CD4-positive, alpha-beta T cell treated with Interleukin-12 subunit alpha and Interleukin-12 subunit beta, for 1 hour (primary cell): ENCODE results near the gene PLXND1.

Experiments used
- DNase-seq: peaks from one replicate; pipeline ENCODE4 v3.0.0-alpha.2; 2020

Gene PLXND1

DNA sequence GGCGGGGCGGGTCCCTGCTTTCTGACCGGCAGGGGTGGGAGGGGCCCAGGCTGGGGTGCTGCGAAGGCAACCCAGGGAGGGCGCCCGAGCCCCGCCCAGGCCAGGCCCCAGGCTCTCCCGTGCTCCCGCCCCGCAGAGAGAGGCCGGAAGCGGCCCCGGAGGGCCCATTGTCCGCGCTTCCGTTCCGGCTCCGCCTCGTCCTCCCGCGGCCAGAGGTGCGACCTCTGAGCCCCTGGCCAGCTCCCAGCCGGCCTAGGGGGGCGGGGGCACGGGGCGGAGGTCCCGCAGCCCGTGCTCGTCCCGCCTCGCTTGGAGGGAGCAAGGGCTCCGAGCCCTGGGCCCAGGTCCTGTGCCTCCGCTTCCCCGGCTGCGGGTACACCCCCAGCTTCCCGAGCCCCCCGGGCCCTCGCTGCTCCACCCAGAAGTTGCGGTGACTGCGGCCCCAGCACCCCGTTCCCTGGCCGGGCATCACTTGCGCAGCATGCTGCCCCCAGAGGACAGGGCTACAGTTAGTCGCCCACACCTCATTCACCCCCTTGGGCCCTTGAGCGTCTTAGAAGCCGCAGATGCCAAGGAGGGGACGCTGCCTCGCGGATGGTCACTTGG, 20.4 kb upstream of the PLXND1 start:
- DNase-seq = peak; percentile 63

- DNase-seq = no peak
These were observed 18.8 kb upstream of the PLXND1 start for GRCh38 chr3:129625072-129625874.

DNA sequence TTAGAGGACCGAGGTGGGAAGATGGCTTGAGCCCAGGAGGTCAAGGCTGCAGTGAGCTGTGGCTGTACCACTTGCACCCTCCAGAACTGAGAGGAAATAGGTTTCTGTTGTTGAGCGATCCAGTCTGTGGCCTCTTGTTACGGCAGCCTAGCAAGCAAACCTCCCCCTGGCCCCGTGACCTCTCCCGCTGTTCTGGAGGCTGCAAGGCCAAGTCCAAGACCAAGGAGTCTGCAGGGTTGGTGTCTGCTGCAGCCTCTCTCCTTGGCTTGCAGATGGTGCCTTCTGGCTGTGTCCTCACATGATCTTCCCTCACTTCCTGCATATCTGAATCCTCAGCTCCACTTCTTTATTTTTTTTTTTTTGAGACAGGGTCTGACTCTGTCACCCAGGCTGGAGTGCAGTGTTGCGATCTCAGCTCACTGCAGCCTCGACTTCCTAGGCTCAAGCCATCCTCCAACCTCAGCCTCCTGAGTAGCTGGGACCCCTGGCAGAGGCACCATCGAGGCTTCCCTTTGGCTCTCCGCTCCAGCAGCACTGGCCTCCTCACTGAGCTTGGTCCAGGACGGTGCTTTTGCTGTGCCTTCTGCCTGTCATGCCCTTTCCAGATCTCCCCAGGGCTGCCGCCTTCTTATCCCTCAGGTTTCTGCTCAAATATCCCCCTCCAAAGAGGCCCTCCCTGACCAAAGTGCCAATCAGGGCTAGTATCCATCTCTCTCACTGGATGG, 18.0 kb upstream of the PLXND1 start:
- DNase-seq = no peak

DNA sequence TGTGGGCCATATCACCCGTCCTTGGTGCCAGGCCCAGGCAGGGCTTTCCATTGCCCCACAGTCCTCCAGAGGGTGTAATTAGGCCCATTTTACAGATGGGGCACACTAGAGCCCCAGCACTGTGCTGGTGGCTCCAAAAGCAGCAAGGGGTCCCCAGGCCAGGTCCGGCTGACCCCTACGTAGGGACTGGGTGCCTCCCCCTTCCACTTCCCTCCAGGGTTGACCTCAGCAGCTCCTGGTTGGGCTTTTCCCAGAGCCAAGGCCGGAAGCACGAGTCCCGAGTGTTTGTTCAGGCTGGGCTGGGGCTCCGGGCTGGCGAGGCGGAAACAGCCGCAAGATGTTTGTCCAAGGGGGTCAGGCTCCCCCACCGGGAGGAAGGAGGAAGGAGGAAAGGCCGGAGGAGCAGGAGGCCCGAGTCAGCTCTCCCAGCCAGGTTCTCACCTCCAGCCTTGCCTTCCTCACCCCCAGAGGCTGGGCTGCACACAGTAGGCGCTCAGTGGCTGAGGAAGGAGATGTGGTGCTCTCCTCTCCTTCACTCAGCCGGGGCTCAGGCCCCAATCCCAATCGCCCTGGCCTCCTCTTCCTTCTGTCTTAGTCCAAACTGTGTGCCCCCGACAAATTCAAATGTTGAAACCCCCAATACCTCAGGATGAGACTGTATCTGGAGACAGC, 17.1 kb upstream of the PLXND1 start:
- DNase-seq = no peak

GRCh38 chr3:129622933-129623332, 16.5 kb upstream of the PLXND1 start:
- no peak for DNase-seq

- DNase-seq = no peak
These were observed 15.9 kb upstream of the PLXND1 start for GRCh38 chr3:129622226-129622874.

DNA sequence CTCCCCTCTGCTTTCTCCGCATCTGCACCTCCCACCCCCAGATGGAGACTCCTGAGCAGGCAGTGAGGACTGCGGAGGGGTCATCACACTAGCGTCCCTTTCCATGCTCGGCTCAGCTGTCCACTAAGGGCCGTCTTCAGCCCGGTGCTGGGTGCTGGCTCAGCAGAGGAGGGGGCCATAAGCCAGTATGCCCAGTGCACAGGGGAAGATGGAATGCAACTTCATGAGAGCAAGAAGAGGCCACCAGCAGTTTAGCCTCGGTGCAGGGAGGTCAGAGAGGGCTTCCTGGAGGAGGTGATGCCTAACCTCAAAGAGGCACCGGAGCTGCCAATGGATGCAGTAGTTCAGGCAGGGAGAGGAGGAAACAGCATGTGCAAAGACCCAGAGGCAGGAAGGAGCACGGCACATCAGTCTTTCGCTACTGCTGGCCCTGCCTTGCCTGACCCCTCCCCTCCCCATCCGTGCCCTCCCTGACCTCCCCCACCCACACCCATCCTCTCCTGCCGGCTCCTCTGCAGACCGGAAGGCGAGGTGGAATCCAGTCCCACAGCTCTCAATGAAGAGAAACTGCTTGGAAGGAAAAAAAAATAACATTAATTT, 15.2 kb upstream of the PLXND1 start:
- DNase-seq = no peak

- no peak for DNase-seq
These were observed 14.5 kb upstream of the PLXND1 start for GRCh38 chr3:129620828-129621559.

GRCh38 chr3:129619726-129620162, 13.3 kb upstream of the PLXND1 start:
- DNase-seq = no peak

GRCh38 chr3:129618901-129619671, 12.6 kb upstream of the PLXND1 start:
- no peak for DNase-seq

- DNase-seq = no peak
These were observed 11.8 kb upstream of the PLXND1 start for GRCh38 chr3:129618186-129618820.

DNA sequence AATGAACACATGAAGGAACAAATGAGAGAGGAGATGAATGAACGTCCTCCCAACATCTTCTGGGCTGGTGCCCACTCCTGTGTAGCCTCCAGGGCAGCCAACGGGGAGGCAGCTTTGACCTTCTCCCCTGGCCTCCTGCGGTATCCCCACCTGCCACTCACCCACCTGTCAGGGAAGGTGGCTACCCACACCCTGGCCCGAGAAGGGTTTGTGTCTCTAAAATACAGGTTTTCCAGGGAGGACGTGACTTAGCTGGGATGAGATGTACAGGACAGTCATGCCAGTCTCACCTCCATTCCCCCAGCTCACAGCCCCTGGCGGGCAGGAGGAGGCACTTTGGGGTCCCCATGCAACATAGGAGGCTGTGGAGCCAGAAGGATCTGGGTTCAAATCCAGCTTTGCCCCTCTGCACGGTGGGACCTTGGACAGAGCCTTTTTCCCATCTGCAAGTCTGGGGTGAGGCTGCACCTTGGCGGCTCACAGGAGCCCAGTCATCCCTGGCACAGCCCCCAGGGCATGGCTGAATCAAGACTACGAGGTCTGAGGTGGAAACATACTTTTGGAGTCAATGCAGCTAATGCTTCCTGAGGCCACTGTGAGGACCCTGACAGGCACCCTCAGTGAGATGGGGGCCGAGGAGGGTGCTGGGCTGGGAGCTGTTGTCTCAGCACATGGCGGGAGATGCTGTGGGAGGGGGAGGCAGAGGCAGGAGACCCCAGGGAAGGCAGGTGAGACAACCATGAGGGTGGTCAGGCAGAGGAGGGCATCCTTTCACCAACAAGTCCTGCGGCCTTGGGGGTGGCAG, 11.1 kb upstream of the PLXND1 start:
- no peak for DNase-seq

DNA sequence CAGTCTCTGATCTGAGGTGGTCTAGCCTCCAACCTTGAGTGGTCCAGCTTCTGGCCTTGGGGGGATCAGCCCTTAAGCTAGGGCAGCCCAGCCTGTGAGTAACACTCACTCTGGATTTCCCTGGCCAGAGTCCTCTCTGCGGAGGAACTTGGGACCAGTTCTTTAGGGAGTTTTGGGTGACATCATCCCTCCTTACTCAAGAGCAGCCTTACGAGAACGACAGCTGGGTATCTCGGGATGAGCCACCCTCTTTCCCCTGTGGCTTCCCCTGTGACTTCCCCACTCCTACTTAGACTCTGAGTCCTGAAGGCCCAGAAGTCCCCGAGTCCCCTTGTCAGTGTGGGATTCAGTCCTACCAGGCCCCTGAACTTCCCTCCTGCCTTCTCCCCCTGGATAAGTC, 10.2 kb upstream of the PLXND1 start:
- DNase-seq = no peak

DNA sequence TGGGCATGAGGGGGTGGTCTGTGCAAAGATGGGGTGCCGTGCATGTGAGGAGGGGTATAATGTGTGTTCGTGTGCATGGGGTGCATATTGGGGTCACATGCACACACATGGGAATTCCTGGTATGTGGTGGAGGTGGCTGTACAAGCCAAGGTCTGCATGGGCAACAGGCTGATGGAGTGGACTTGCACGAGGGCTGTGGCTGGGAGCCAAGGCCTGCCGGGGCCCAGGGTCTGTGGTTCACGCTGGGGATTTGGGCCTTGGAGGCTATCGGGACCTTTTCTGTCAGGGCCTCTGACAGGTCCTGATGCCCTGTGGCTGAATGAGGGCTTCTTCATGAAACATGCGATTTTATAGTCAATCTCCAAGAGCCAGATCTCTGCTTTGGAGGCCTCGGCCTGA, 9.8 kb upstream of the PLXND1 start:
- no peak for DNase-seq

DNA sequence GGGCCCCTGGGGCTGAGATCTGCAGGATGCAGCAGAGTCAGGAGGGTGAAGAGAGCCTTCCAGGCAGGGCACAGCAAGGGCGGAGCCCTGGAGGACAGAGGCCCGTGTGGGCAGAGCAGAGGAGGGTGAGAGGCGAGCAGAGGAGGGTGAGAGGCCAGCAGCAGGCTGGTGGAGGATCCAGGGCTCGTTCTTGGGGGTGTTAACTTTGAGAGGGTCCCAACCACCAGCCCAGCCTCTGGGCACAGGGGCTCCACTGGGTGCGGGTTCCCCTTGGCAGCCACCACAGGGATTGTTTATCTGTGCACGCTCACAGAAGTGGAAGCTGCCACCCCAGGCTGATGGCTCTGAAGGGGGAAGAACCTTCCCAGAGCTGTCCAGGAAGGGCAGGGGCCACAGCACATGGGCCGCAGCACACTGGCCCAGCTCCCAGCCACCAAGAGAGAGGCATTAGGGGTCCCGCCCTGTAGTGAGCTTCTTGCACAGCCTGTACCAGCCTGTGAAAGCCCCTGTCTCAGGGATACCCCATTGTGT, 9.3 kb upstream of the PLXND1 start:
- no peak for DNase-seq

DNA sequence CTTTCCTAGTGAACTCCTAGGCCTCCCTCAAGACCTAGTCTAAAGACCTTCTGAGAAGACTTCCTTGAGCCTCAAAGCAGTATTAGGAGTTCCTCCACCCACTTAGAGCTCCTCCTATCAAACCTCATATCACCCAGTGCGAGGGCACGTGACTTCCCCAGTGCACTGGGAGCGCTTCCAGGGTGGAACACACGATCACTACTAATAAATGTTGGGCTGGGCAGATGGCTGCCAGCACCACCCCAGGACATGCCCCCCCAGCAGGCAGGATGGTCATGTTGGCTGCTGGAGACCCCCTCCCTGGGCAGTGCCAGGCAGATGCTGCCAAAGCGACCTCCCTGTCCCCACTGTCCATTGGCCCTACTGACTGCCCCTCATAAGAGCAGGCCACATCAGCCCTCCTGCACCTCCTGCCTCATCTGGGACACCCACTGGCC, 8.5 kb upstream of the PLXND1 start:
- no peak for DNase-seq

- DNase-seq = no peak
These were observed 8.0 kb upstream of the PLXND1 start for GRCh38 chr3:129614435-129614834.

DNA sequence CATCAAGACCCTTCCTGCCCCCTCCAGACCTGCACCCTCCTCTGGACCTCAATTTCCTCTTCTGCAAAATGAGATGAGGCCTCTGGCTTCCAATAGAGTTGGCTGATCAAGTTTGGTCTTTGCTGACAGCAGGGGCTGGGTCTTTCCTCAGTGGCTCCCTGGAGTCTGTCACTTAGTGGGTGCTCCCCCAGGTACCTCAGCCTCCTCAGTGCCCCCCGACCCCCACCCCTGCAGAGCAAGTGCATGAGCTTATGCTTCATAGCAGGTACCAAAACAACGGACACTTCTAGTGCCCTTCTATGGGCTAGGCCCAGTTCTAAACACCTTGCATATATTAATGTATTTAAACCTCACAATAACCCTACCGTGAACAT, 6.9 kb upstream of the PLXND1 start:
- no peak for DNase-seq
